Liver (tissue), 9 donors: ENCODE data around the gene ATF2. TPM values are rescaled to one million over a fixed set of nuclear protein-coding genes. Genes with fewer than 3 reads are reported as not detected.

Source experiments
- DNase-seq: peaks from one replicate; pipeline ENCODE4 v3.0.0-alpha.2; 2017; ENCODE audit warnings: low spot score
- H3K27ac ChIP-seq, 2 donors: one replicate each; pipeline ENCODE4 v1.7.0; 2013; ENCODE audit warnings: inconsistent platforms in 2 of 2, low read length in 2 of 2, control low read depth in 1 of 2, low read depth in 1 of 2, mild to moderate bottlenecking in 1 of 2
- H3K27me3 ChIP-seq, 4 donors: one replicate each; pipeline versions ENCODE4 v1.6.1 to v1.7.0; 2013; ENCODE audit warnings: low read length in 3 of 4, inconsistent platforms in 1 of 4, mild to moderate bottlenecking in 1 of 4, moderate library complexity in 1 of 4; ENCODE audit not compliant: control insufficient read depth in 4 of 4, insufficient read depth in 4 of 4
- H3K36me3 ChIP-seq, 4 donors: one replicate each; pipeline versions ENCODE4 v1.6.1 to v1.7.0; 2013; ENCODE audit warnings: low read length in 3 of 4, mild to moderate bottlenecking in 3 of 4, low read depth in 1 of 4, moderate library complexity in 1 of 4; ENCODE audit not compliant: control insufficient read depth in 4 of 4, insufficient read depth in 3 of 4
- H3K4me1 ChIP-seq, 4 donors: one replicate each; pipeline versions ENCODE4 v1.6.1 to v1.7.0; 2013; ENCODE audit warnings: low read length in 3 of 4, mild to moderate bottlenecking in 3 of 4, moderate library complexity in 1 of 4; ENCODE audit not compliant: control insufficient read depth in 4 of 4, insufficient read depth in 4 of 4
- H3K4me3 ChIP-seq, 3 donors: one replicate each; pipeline versions ENCODE4 v1.6.1 to v1.7.0; 2013; ENCODE audit warnings: low read length in 3 of 3, control low read depth in 1 of 3, low read depth in 1 of 3, mild to moderate bottlenecking in 1 of 3
- H3K9ac ChIP-seq, 2 donors: one replicate each; pipeline ENCODE4 v1.7.0; 2013; ENCODE audit warnings: low read length in 2 of 2, mild to moderate bottlenecking in 2 of 2, moderate library complexity in 2 of 2, control low read depth in 1 of 2, low read depth in 1 of 2
- H3K9me3 ChIP-seq, 4 donors: one replicate each; pipeline versions ENCODE4 v1.6.1 to v1.7.0; 2013; ENCODE audit warnings: low read length in 3 of 4; ENCODE audit not compliant: control insufficient read depth in 4 of 4
- EGR1 ChIP-seq, 2 donors: IDR thresholded peaks; 2 replicates each; pipeline ENCODE4 v1.6.1; 2016 to 2018; ENCODE audit warnings: antibody characterized with exemption in 2 of 2, low read depth in 2 of 2
- FOXA1 ChIP-seq: IDR thresholded peaks from 2 replicates; pipeline ENCODE4 v1.6.1; 2016; ENCODE audit warnings: antibody characterized with exemption
- FOXA2 ChIP-seq: IDR thresholded peaks from 2 replicates; pipeline ENCODE4 v1.6.1; 2016; ENCODE audit warnings: antibody characterized with exemption
- GABPA ChIP-seq, 2 donors: IDR thresholded peaks in 1 of 2; conservative IDR thresholded peaks in 1 of 2; 2 replicates each; pipeline ENCODE4 v1.6.1; 2016; ENCODE audit warnings: antibody characterized with exemption in 2 of 2, mild to moderate bottlenecking in 1 of 2, moderate library complexity in 1 of 2
- HNF4G ChIP-seq: IDR thresholded peaks from 2 replicates; pipeline ENCODE4 v1.6.1; 2016; ENCODE audit warnings: antibody characterized with exemption
- JUND ChIP-seq, 2 donors: IDR thresholded peaks; 2 replicates each; pipeline ENCODE4 v1.6.1; 2016; ENCODE audit warnings: antibody characterized with exemption in 2 of 2
- NR2F2 ChIP-seq: IDR thresholded peaks from 2 replicates; pipeline ENCODE4 v1.6.1; 2016; ENCODE audit warnings: antibody characterized with exemption
- RAD21 ChIP-seq, 2 donors: IDR thresholded peaks; 2 replicates each; pipeline ENCODE4 v1.6.1; 2016; ENCODE audit warnings: antibody characterized with exemption in 2 of 2, mild to moderate bottlenecking in 2 of 2
- TAF1 ChIP-seq: conservative IDR thresholded peaks from 2 replicates; pipeline ENCODE4 v1.6.1; 2016; ENCODE audit warnings: antibody characterized with exemption, mild to moderate bottlenecking
- YY1 ChIP-seq: IDR thresholded peaks from 2 replicates; pipeline ENCODE4 v1.6.1; 2016; ENCODE audit warnings: antibody characterized with exemption, mild to moderate bottlenecking
- WGBS: extraction: QIAGEN DNeasy Blood & Tissue Kit; methylation state at CpG from one replicate; pipeline ENCODE4 v1.1.7; 2013; 5-methylcytosine and 5-hydroxymethylcytosine counted together
- polyA plus RNA-seq, 2 donors: library from polyadenylated mRNA; stranded (reverse) in 1 of 2; unstranded in 1 of 2; fragments of 200-250 nt in 1 of 2; fragments of >200 nt in 1 of 2; fragmentation: Nextera tagmentation in 1 of 2; extraction: Ambion mirVana in 1 of 2; gene quantifications; one replicate each; pipeline versions ENCODE4 v1.2.1 to v1.2.3, GENCODE V29; 2013 to 2015
- total RNA-seq, 2 donors: library from RNA; depleted of rRNA; stranded (reverse); fragments of >200 nt; gene quantifications; one replicate each; pipeline ENCODE4 v1.2.3, GENCODE V29; 2014
- TF ChIP-seq, protein P1 (sequence below): IDR thresholded peaks from 2 replicates; pipeline ENCODE4 v1.6.1; 2016; ENCODE audit warnings: antibody characterized with exemption
- TF ChIP-seq, protein P2 (sequence below): IDR thresholded peaks from 2 replicates; pipeline ENCODE4 v1.6.1; 2016; ENCODE audit warnings: antibody characterized with exemption
- TF ChIP-seq, protein P3 (sequence below): fragments of 150-350 bp; IDR thresholded peaks from 2 replicates; pipeline ENCODE4 v1.5.1; 2017; ENCODE audit warnings: improper control_type of control experiment, low read depth, low read length; ENCODE audit not compliant: missing input control
- TF ChIP-seq, protein P4 (sequence below): IDR thresholded peaks from 2 replicates; pipeline ENCODE4 v1.6.1; 2016; ENCODE audit warnings: antibody characterized with exemption, mild to moderate bottlenecking
- donor health status: healthy.
- donor health status: healthy.
- donor health status: healthy.
- donor health status: healthy.
- donor health status: healthy.

ATF2 gene
- total and polyA plus RNA-seq, 4 donors = 10.4 to 34.0 (median 17.2) TPM

DNA sequence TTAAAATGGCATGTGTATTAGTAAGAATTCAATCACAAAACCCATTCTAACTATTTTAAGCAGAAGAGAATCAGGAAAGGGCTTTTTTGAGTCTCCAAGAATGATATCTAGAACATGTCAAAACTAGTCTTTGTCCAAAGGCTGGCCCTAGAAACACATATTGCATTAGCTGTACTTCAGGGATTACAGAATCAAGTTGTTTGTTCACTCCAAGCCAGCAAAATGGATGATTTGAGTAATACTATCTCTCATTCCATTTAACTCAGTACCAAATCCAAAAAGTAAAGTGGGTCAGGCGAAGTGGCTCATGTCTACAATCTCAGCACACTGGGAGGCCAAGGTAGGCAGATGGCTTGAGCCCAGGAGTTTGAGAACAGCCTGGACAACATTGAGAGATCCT is 41.3 kb downstream of the ATF2 start:
- TF ChIP-seq, protein P1, sequence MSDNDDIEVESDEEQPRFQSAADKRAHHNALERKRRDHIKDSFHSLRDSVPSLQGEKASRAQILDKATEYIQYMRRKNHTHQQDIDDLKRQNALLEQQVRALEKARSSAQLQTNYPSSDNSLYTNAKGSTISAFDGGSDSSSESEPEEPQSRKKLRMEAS = no peak
- TF ChIP-seq, protein P2, sequence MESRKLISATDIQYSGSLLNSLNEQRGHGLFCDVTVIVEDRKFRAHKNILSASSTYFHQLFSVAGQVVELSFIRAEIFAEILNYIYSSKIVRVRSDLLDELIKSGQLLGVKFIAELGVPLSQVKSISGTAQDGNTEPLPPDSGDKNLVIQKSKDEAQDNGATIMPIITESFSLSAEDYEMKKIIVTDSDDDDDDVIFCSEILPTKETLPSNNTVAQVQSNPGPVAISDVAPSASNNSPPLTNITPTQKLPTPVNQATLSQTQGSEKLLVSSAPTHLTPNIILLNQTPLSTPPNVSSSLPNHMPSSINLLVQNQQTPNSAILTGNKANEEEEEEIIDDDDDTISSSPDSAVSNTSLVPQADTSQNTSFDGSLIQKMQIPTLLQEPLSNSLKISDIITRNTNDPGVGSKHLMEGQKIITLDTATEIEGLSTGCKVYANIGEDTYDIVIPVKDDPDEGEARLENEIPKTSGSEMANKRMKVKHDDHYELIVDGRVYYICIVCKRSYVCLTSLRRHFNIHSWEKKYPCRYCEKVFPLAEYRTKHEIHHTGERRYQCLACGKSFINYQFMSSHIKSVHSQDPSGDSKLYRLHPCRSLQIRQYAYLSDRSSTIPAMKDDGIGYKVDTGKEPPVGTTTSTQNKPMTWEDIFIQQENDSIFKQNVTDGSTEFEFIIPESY = no peak
- TF ChIP-seq GABPA (IDR thresholded peaks at IDR 0.05 in 1 of 2, conservative IDR thresholded peaks at IDR 0.05 in 1 of 2) (no peak), JUND (IDR thresholded peaks at IDR 0.05) (no peak), NR2F2 (no peak)
- 93% methylated on average over 1 of the region's 1 CpG for WGBS
- DNase-seq = no peak
- no peak overlapping the region for H3K27ac ChIP-seq
- no peak overlapping the region for H3K9ac ChIP-seq
- no peak overlapping the region for H3K4me3 ChIP-seq
- H3K36me3 ChIP-seq = peaks cover 0 to 7% (median 6%) of the 10 kb centered on the region in 4 donors
- no peaks in the 10 kb centered on the region for H3K4me1 ChIP-seq
- no peaks in the 10 kb centered on the region for H3K27me3 ChIP-seq
- H3K9me3 ChIP-seq = no peaks in the 10 kb centered on the region

DNA sequence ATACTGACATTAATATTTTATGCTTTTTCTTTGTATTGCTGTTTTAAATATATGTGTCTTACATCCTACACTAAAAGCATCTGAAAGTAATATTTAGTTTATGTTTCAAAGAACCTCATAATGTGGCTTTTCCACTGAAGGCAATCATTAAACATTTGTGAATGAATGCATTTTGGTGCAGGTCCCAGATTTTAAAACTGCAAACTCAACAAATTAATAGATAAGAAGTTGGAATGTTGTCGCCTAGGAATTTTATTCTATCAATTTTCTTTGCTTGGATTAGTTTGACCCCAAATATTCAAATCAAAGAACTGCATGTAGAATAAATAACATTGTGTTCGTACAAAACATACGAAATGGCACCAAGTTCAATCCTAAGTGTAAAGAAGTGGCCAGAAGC is 44.7 kb downstream of the ATF2 start:
- H3K27ac ChIP-seq = no peak overlapping the region
- no peaks in the 10 kb centered on the region for H3K9me3 ChIP-seq
- peaks cover 0 to 7% (median 4%) of the 10 kb centered on the region in 4 donors for H3K36me3 ChIP-seq
- no peak overlapping the region for H3K4me3 ChIP-seq
- H3K4me1 ChIP-seq = no peaks in the 10 kb centered on the region
- no peak for DNase-seq
- no peak for TF ChIP-seq JUND (IDR thresholded peaks at IDR 0.05)
- TF ChIP-seq FOXA1 = no peak
- no peak for TF ChIP-seq TAF1
- TF ChIP-seq YY1 = no peak
- TF ChIP-seq, protein P3, sequence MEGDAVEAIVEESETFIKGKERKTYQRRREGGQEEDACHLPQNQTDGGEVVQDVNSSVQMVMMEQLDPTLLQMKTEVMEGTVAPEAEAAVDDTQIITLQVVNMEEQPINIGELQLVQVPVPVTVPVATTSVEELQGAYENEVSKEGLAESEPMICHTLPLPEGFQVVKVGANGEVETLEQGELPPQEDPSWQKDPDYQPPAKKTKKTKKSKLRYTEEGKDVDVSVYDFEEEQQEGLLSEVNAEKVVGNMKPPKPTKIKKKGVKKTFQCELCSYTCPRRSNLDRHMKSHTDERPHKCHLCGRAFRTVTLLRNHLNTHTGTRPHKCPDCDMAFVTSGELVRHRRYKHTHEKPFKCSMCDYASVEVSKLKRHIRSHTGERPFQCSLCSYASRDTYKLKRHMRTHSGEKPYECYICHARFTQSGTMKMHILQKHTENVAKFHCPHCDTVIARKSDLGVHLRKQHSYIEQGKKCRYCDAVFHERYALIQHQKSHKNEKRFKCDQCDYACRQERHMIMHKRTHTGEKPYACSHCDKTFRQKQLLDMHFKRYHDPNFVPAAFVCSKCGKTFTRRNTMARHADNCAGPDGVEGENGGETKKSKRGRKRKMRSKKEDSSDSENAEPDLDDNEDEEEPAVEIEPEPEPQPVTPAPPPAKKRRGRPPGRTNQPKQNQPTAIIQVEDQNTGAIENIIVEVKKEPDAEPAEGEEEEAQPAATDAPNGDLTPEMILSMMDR = no peak
- no peak for TF ChIP-seq FOXA2
- TF ChIP-seq, protein P2 = no peak
- no peak for TF ChIP-seq GABPA (IDR thresholded peaks at IDR 0.05 in 1 of 2, conservative IDR thresholded peaks at IDR 0.05 in 1 of 2)
- TF ChIP-seq, protein P4, sequence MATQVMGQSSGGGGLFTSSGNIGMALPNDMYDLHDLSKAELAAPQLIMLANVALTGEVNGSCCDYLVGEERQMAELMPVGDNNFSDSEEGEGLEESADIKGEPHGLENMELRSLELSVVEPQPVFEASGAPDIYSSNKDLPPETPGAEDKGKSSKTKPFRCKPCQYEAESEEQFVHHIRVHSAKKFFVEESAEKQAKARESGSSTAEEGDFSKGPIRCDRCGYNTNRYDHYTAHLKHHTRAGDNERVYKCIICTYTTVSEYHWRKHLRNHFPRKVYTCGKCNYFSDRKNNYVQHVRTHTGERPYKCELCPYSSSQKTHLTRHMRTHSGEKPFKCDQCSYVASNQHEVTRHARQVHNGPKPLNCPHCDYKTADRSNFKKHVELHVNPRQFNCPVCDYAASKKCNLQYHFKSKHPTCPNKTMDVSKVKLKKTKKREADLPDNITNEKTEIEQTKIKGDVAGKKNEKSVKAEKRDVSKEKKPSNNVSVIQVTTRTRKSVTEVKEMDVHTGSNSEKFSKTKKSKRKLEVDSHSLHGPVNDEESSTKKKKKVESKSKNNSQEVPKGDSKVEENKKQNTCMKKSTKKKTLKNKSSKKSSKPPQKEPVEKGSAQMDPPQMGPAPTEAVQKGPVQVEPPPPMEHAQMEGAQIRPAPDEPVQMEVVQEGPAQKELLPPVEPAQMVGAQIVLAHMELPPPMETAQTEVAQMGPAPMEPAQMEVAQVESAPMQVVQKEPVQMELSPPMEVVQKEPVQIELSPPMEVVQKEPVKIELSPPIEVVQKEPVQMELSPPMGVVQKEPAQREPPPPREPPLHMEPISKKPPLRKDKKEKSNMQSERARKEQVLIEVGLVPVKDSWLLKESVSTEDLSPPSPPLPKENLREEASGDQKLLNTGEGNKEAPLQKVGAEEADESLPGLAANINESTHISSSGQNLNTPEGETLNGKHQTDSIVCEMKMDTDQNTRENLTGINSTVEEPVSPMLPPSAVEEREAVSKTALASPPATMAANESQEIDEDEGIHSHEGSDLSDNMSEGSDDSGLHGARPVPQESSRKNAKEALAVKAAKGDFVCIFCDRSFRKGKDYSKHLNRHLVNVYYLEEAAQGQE = no peak
- TF ChIP-seq EGR1 (IDR thresholded peaks at IDR 0.05; ENCODE audit: low read depth in 2 of 2) = no peak
- TF ChIP-seq HNF4G = no peak
- TF ChIP-seq RAD21 (IDR thresholded peaks at IDR 0.05) = no peak
- no peaks in the 10 kb centered on the region for H3K27me3 ChIP-seq
- no peak overlapping the region for H3K9ac ChIP-seq
- WGBS = 82% methylated on average over 3 of the region's 3 CpGs
